ENCODE results near the gene BAIAP2.

GRCh38 chr17:81073967-81074839 lies 39.3 kb downstream of the BAIAP2 start:
- no peak for TF ChIP-seq POLR2A (IDR thresholded peaks at IDR 0.05; ENCODE audit: low read depth, low read length)
- TF ChIP-seq CTCF (IDR thresholded peaks at IDR 0.05; ENCODE audit: extremely low read depth in 1 of 2, insufficient read depth in 1 of 2, low read depth in 1 of 2, low read length in 2 of 2) = no peak
- TF ChIP-seq POLR2AphosphoS5 (IDR thresholded peaks at IDR 0.05; ENCODE audit: insufficient read depth, low read depth, low read length) = no peak
- TF ChIP-seq FOS (IDR thresholded peaks at IDR 0.05; ENCODE audit: borderline replicate concordance, insufficient read depth, low read length) = no peak

Measured in endothelial cell of umbilical vein (primary cell).